OCI-LY1 (cell line): ENCODE measurements around the gene PERCC1.
"Not testable (repeated sequence)": the region's sequence is repeated elsewhere in the genome, so short reads cannot be mapped to it uniquely, and the experiment has no call there.

ENCODE experiments used
- H2AFZ ChIP-seq: fragments of 200-600 bp; sonication (generic), shearing (Covaris generic); 2 replicates; pipeline ENCODE4 v1.6.0; 2014; ENCODE audit warnings: antibody characterized with exemption, mild to moderate bottlenecking, low read length
- H3F3A ChIP-seq: fragments of 200-600 bp; sonication (generic), shearing (Covaris generic); 2 replicates; pipeline ENCODE4 v1.6.0; 2014; ENCODE audit warnings: mild to moderate bottlenecking, antibody characterized with exemption, low read length, moderate library complexity; ENCODE audit not compliant: insufficient read depth
- H3K27ac ChIP-seq: fragments of 200-600 bp; sonication (generic); 2 replicates; pipeline ENCODE4 v1.5.1; 2014; ENCODE audit warnings: low read length, mixed run types, mild to moderate bottlenecking, low read depth; ENCODE audit not compliant: poor library complexity, severe bottlenecking
- H3K27me3 ChIP-seq: fragments of 200-600 bp; sonication (generic); 2 replicates; pipeline ENCODE4 v1.6.0; 2014; ENCODE audit warnings: antibody characterized with exemption, mild to moderate bottlenecking, low read length, moderate library complexity; ENCODE audit not compliant: insufficient read depth
- H3K36me3 ChIP-seq: fragments of 200-600 bp; sonication (generic); 2 replicates; pipeline ENCODE4 v1.6.1; 2014; ENCODE audit warnings: mild to moderate bottlenecking, antibody characterized with exemption, low read length, moderate library complexity, mixed read lengths; ENCODE audit not compliant: insufficient read depth
- H3K4me1 ChIP-seq: fragments of 200-600 bp; sonication (generic); 2 replicates; pipeline ENCODE4 v1.5.1; 2014; ENCODE audit warnings: mild to moderate bottlenecking, low read length, moderate library complexity; ENCODE audit not compliant: insufficient read depth, severe bottlenecking
- H3K4me2 ChIP-seq: fragments of 200-600 bp; sonication (generic), shearing (Covaris generic); 2 replicates; pipeline ENCODE4 v1.6.1; 2014; ENCODE audit warnings: low read length
- H3K4me3 ChIP-seq: fragments of 200-600 bp; sonication (generic); 2 replicates; pipeline ENCODE4 v1.5.1; 2014; ENCODE audit warnings: low read length, low read depth, mild to moderate bottlenecking, mixed read lengths; ENCODE audit not compliant: poor library complexity, severe bottlenecking
- H3K79me2 ChIP-seq: fragments of 200-600 bp; shearing (Covaris generic); 2 replicates; pipeline ENCODE4 v1.6.1; 2016; ENCODE audit warnings: mixed run types, low read length, mixed read lengths; ENCODE audit not compliant: insufficient read depth
- H3K9ac ChIP-seq: fragments of 200-600 bp; sonication (generic), shearing (Covaris generic); 2 replicates; pipeline ENCODE4 v1.6.1; 2014; ENCODE audit warnings: mild to moderate bottlenecking, low read length, mixed read lengths
- H3K9me2 ChIP-seq: fragments of 200-600 bp; sonication (generic), shearing (Covaris generic); 2 replicates; pipeline ENCODE4 v1.6.1; 2014; ENCODE audit warnings: low read depth, mild to moderate bottlenecking, low read length, mixed read lengths
- H3K9me3 ChIP-seq: fragments of 200-600 bp; shearing (Covaris generic); 2 replicates; pipeline ENCODE4 v1.6.1; 2014; ENCODE audit warnings: low read length, mixed read lengths
- H4K20me1 ChIP-seq: fragments of 200-600 bp; sonication (generic), shearing (Covaris generic); 2 replicates; pipeline ENCODE4 v1.6.0; 2016; ENCODE audit warnings: mild to moderate bottlenecking, low read length; ENCODE audit not compliant: insufficient read depth
- CTCF ChIP-seq: fragments of 200-600 bp; sonication (generic), shearing (Covaris generic); IDR thresholded peaks from 2 replicates; pipeline ENCODE4 v1.5.1; 2017; ENCODE audit warnings: mild to moderate bottlenecking, antibody characterized with exemption, low read length, moderate library complexity, mixed read lengths
- EZH2 ChIP-seq: fragments of 200-600 bp; sonication (generic), shearing (Covaris generic); IDR thresholded peaks from 2 replicates; pipeline ENCODE4 v1.8.0; 2017; ENCODE audit warnings: borderline replicate concordance, mixed run types, mild to moderate bottlenecking, antibody characterized with exemption, low read length, moderate library complexity, mixed read lengths

Gene PERCC1

GRCh38 chr16:1438229-1439057 lies 7.6 kb downstream of the PERCC1 start:
- Histone ChIP-seq H3K27ac (no peak overlapping the region), H3K27me3 (peaks cover 6% of the 10 kb centered on the region; the same call in 1 of the 2 replicates), H4K20me1 (no peaks in the 10 kb centered on the region), H3K4me1 (no peaks in the 10 kb centered on the region), H3K79me2 (no peaks in the 10 kb centered on the region), H3F3A (no peaks in the 10 kb centered on the region), H3K9me2 (no peaks in the 10 kb centered on the region), H2AFZ (no peak overlapping the region), H3K36me3 (no peaks in the 10 kb centered on the region), H3K9ac (no peak overlapping the region), H3K4me2 (no peak overlapping the region), H3K9me3 (no peaks in the 10 kb centered on the region), H3K4me3 (no peak overlapping the region)
- TF ChIP-seq CTCF (no peak), EZH2 (no peak)

GRCh38 chr16:1439058-1439698 lies 8.3 kb downstream of the PERCC1 start:
- H3K27me3 ChIP-seq: peaks cover 12% of the 10 kb centered on the region
- no peak overlapping the region for H3K4me3 ChIP-seq
- no peak overlapping the region for H2AFZ ChIP-seq
- H3K79me2 ChIP-seq: no peaks in the 10 kb centered on the region
- H3K4me2 ChIP-seq: no peak overlapping the region
- no peaks in the 10 kb centered on the region for H3F3A ChIP-seq
- no peak overlapping the region for H3K9ac ChIP-seq
- no peaks in the 10 kb centered on the region for H4K20me1 ChIP-seq
- no peaks in the 10 kb centered on the region for H3K9me2 ChIP-seq
- no peak for TF ChIP-seq EZH2
- TF ChIP-seq CTCF: no peak
- H3K36me3 ChIP-seq: no peaks in the 10 kb centered on the region
- no peak overlapping the region for H3K27ac ChIP-seq
- no peaks in the 10 kb centered on the region for H3K4me1 ChIP-seq
- H3K9me3 ChIP-seq: no peaks in the 10 kb centered on the region

GRCh38 chr16:1439699-1440074 lies 8.8 kb downstream of the PERCC1 start:
- not testable (repeated sequence) for H3F3A ChIP-seq, H3K4me2 ChIP-seq, H2AFZ ChIP-seq, H3K27ac ChIP-seq, H3K9me2 ChIP-seq, H3K4me3 ChIP-seq, H4K20me1 ChIP-seq, H3K36me3 ChIP-seq, H3K4me1 ChIP-seq, H3K9ac ChIP-seq, H3K79me2 ChIP-seq, H3K9me3 ChIP-seq
- peaks cover 12% of the 10 kb centered on the region for H3K27me3 ChIP-seq
